Measurements from ENCODE around the gene SEZ6L. TPM values are rescaled to one million over a fixed set of nuclear protein-coding genes. Genes with fewer than 3 reads are reported as not detected.

SEZ6L gene
- total and polyA plus RNA-seq, 8 donors: 0.08 to 0.82 (median 0.58) TPM

- ATAC-seq (no peak), DNase-seq (no peak)
- H3K4me1 ChIP-seq: no peaks in the 10 kb centered on the region
- no peak overlapping the region for H3K27ac ChIP-seq
- no peaks in the 10 kb centered on the region for H3K36me3 ChIP-seq
- H3K4me3 ChIP-seq: no peak overlapping the region
- intact Hi-C loops (cut with DNase I): no loop called here
- H3K27me3 ChIP-seq: peaks cover 0 to 64% of the 10 kb centered on the region in 2 donors
- TF ChIP-seq CTCF (IDR thresholded peaks at IDR 0.05): no peak
- no peaks in the 10 kb centered on the region for H3K9me3 ChIP-seq
These were observed 96.0 kb downstream of the SEZ6L start for GRCh38 chr22:26265281-26265680.

- no peaks in the 10 kb centered on the region for H3K4me1 ChIP-seq
- no peaks in the 10 kb centered on the region for H3K36me3 ChIP-seq
- TF ChIP-seq CTCF (IDR thresholded peaks at IDR 0.05): no peak
- no peak overlapping the region for H3K4me3 ChIP-seq
- H3K9me3 ChIP-seq: no peaks in the 10 kb centered on the region
- H3K27me3 ChIP-seq: peaks cover 0 to 60% of the 10 kb centered on the region in 2 donors
- no peak for DNase-seq
- H3K27ac ChIP-seq: no peak overlapping the region
- ATAC-seq: no peak
- intact Hi-C loops (cut with DNase I): no loop called here
These were observed 96.6 kb downstream of the SEZ6L start for GRCh38 chr22:26265909-26266308.

- H3K4me1 ChIP-seq: no peaks in the 10 kb centered on the region
- H3K27ac ChIP-seq: no peak overlapping the region
- H3K4me3 ChIP-seq: no peak overlapping the region
- ATAC-seq (no peak), DNase-seq (no peak)
- peaks cover 0 to 70% of the 10 kb centered on the region in 2 donors for H3K27me3 ChIP-seq
- TF ChIP-seq CTCF (IDR thresholded peaks at IDR 0.05): no peak
- H3K36me3 ChIP-seq: no peaks in the 10 kb centered on the region
- no peaks in the 10 kb centered on the region for H3K9me3 ChIP-seq
- intact Hi-C loops (cut with DNase I): no loop called here
These were observed 98.6 kb downstream of the SEZ6L start for GRCh38 chr22:26267856-26268255.

- TF ChIP-seq CTCF (IDR thresholded peaks at IDR 0.05): no peak
These were observed 100.3 kb downstream of the SEZ6L start for GRCh38 chr22:26269572-26269971.

GRCh38 chr22:26271427-26271826 lies 102.2 kb downstream of the SEZ6L start:
- ATAC-seq (no peak), DNase-seq (no peak)
- Histone ChIP-seq H3K9me3 (no peaks in the 10 kb centered on the region), H3K4me3 (no peak overlapping the region), H3K27me3 (peaks cover 0 to 62% of the 10 kb centered on the region in 2 donors), H3K4me1 (no peaks in the 10 kb centered on the region), H3K36me3 (no peaks in the 10 kb centered on the region), H3K27ac (no peak overlapping the region)
- intact Hi-C loops (cut with DNase I): no loop called here
- no peak for TF ChIP-seq CTCF (IDR thresholded peaks at IDR 0.05)

More at GRCh38 chr22:26269572-26269971, 100.3 kb downstream of the SEZ6L start:
- ATAC-seq: no peak
- peaks cover 0 to 73% of the 10 kb centered on the region in 2 donors for H3K27me3 ChIP-seq
- intact Hi-C loops (cut with DNase I): no loop called here
- no peak overlapping the region for H3K27ac ChIP-seq
- no peak overlapping the region for H3K4me3 ChIP-seq
- no peaks in the 10 kb centered on the region for H3K9me3 ChIP-seq
- no peak for DNase-seq
- H3K4me1 ChIP-seq: no peaks in the 10 kb centered on the region
- H3K36me3 ChIP-seq: no peaks in the 10 kb centered on the region
